ENCODE measurements around the gene PCDHGB2.

Gene PCDHGB2

DNA sequence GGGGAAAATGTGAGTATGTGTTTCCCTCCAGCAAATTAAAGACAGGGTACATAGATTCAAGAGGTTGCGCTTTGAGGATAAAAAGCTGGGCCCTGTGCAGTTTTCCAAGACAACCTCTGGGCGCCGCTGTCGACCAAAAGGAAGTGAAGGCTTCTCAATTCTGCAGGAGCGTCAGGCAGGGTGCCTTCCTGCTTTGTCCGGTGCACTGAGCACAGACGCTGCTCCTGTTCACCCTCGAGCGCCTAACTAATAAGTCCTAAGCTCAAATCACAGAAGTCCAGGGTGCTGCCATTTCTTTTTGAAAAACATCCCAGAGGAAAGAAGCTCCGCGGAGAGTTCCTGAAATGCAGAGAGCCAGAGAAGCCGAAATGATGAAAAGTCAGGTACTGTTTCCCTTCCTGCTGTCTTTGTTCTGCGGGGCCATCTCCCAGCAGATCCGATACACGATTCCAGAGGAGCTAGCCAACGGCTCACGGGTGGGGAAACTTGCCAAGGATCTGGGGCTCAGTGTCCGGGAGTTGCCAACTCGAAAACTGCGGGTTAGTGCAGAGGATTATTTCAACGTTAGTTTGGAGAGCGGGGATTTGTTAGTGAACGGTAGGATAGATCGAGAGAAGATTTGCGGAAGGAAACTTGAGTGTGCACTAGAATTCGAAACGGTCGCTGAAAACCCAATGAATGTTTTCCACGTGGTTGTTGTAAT, 9.7 kb upstream of the PCDHGB2 start, which contains the start of gene PCDHGB1:
PCDHGB1 (plus strand) TSS at position 183 of the 703 bp plus-strand sequence; CDS start at position 345, 162 bp downstream.
- TF ChIP-seq, protein P1, sequence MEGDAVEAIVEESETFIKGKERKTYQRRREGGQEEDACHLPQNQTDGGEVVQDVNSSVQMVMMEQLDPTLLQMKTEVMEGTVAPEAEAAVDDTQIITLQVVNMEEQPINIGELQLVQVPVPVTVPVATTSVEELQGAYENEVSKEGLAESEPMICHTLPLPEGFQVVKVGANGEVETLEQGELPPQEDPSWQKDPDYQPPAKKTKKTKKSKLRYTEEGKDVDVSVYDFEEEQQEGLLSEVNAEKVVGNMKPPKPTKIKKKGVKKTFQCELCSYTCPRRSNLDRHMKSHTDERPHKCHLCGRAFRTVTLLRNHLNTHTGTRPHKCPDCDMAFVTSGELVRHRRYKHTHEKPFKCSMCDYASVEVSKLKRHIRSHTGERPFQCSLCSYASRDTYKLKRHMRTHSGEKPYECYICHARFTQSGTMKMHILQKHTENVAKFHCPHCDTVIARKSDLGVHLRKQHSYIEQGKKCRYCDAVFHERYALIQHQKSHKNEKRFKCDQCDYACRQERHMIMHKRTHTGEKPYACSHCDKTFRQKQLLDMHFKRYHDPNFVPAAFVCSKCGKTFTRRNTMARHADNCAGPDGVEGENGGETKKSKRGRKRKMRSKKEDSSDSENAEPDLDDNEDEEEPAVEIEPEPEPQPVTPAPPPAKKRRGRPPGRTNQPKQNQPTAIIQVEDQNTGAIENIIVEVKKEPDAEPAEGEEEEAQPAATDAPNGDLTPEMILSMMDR (conservative IDR thresholded peaks at IDR 0.05; ENCODE audit: low read length) = peak; percentile 65
- no peak for TF ChIP-seq EZH2phosphoT487 (IDR thresholded peaks at IDR 0.05; ENCODE audit: borderline replicate concordance)
- Histone ChIP-seq H3K9me2 (replicated peaks; ENCODE audit: low read depth, low read length) (no peaks in the 10 kb centered on the region), H3K79me2 (ENCODE audit: insufficient read depth, low read length) (no peaks in the 10 kb centered on the region), H3K27me3 (ENCODE audit: insufficient read depth, low read length, poor library complexity, severe bottlenecking) (no peaks in the 10 kb centered on the region), H3K4me2 (ENCODE audit: low read depth, low read length, poor library complexity, severe bottlenecking) (no peak within 1 kb of the TSS), H3K9ac (ENCODE audit: low read depth, low read length, poor library complexity, severe bottlenecking) (no peak within 1 kb of the TSS), H3K4me3 (ENCODE audit: low read length, poor library complexity, severe bottlenecking) (peak within 1 kb of the TSS; percentile 44), H4K20me1 (ENCODE audit: insufficient read depth, low read length, poor library complexity, severe bottlenecking) (no peaks in the 10 kb centered on the region), H3F3A (ENCODE audit: low read depth) (no peaks in the 10 kb centered on the region), H3K9me3 (ENCODE audit: insufficient read depth, low read depth, low read length) (no peaks in the 10 kb centered on the region), H3K36me3 (ENCODE audit: insufficient read depth, low read length) (no peaks in the 10 kb centered on the region), H3K4me1 (ENCODE audit: insufficient read depth, low read length, poor library complexity, severe bottlenecking) (no peaks in the 10 kb centered on the region), H2AFZ (ENCODE audit: low read length) (peak within 1 kb of the TSS; percentile 59)

DNA sequence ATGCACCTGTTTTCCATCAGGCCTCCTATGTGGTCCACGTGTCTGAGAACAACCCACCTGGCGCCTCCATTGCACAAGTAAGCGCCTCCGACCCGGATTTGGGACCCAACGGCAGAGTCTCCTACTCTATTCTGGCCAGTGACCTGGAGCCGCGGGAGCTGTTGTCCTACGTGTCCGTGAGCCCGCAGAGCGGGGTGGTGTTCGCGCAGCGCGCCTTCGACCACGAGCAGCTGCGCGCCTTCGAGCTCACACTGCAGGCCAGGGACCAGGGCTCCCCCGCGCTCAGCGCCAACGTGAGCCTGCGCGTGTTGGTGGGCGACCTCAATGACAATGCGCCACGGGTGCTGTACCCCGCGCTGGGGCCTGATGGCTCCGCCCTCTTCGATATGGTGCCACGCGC, 8.2 kb upstream of the PCDHGB2 start:
- Histone ChIP-seq H4K20me1 (ENCODE audit: insufficient read depth, low read length, poor library complexity, severe bottlenecking) (no peaks in the 10 kb centered on the region), H3K27me3 (ENCODE audit: insufficient read depth, low read length, poor library complexity, severe bottlenecking) (no peaks in the 10 kb centered on the region), H3K9me3 (ENCODE audit: insufficient read depth, low read depth, low read length) (no peaks in the 10 kb centered on the region), H2AFZ (ENCODE audit: low read length) (no peak overlapping the region), H3K4me1 (ENCODE audit: insufficient read depth, low read length, poor library complexity, severe bottlenecking) (no peaks in the 10 kb centered on the region), H3K9ac (ENCODE audit: low read depth, low read length, poor library complexity, severe bottlenecking) (no peak overlapping the region), H3K36me3 (ENCODE audit: insufficient read depth, low read length) (no peaks in the 10 kb centered on the region), H3F3A (ENCODE audit: low read depth) (no peaks in the 10 kb centered on the region), H3K9me2 (replicated peaks; ENCODE audit: low read depth, low read length) (no peaks in the 10 kb centered on the region), H3K4me3 (ENCODE audit: low read length, poor library complexity, severe bottlenecking) (no peak overlapping the region), H3K79me2 (ENCODE audit: insufficient read depth, low read length) (no peaks in the 10 kb centered on the region), H3K4me2 (ENCODE audit: low read depth, low read length, poor library complexity, severe bottlenecking) (no peak overlapping the region)
- no peak for TF ChIP-seq EZH2phosphoT487 (IDR thresholded peaks at IDR 0.05; ENCODE audit: borderline replicate concordance)
- TF ChIP-seq, protein P1 (conservative IDR thresholded peaks at IDR 0.05; ENCODE audit: low read length) = no peak

DNA sequence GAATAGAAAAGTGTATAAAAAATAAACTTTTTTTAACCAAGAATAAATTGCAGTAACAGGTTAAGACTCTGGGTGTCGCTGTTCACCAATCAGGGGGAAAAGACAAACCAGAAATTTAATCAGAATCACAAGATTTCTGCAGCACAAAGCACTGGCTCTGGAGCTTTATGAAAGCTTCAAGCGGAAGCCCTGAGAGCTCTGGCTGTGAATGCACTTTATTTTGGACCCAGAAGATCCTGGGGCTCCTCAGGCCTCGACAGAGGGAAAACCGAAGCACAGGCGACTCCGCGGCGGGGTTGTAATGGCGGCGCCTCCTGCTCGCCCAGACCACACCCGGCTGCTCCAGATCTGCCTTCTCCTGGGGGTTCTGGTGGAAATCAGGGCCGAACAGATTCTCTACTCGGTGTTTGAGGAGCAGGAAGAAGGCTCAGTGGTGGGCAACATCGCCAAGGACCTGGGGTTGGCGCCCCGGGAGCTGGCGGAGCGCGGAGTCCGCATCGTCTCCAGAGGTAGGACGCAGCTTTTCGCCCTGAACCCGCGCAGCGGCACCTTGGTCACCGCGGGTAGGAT, 4.8 kb upstream of the PCDHGB2 start, which contains the start of gene PCDHGA4:
PCDHGA4 (plus strand) TSS at position 122 of the 570 bp plus-strand sequence; CDS start at position 209, 87 bp downstream.
- Histone ChIP-seq H3K4me2 (ENCODE audit: low read depth, low read length, poor library complexity, severe bottlenecking) (no peak within 1 kb of the TSS), H3K79me2 (ENCODE audit: insufficient read depth, low read length) (no peaks in the 10 kb centered on the region), H3F3A (ENCODE audit: low read depth) (no peaks in the 10 kb centered on the region), H3K27me3 (ENCODE audit: insufficient read depth, low read length, poor library complexity, severe bottlenecking) (no peaks in the 10 kb centered on the region), H3K4me1 (ENCODE audit: insufficient read depth, low read length, poor library complexity, severe bottlenecking) (no peaks in the 10 kb centered on the region), H3K36me3 (ENCODE audit: insufficient read depth, low read length) (no peaks in the 10 kb centered on the region), H3K4me3 (ENCODE audit: low read length, poor library complexity, severe bottlenecking) (no peak within 1 kb of the TSS), H4K20me1 (ENCODE audit: insufficient read depth, low read length, poor library complexity, severe bottlenecking) (no peaks in the 10 kb centered on the region), H2AFZ (ENCODE audit: low read length) (peak within 1 kb of the TSS; percentile 48; the same call in 1 of the 2 replicates), H3K9ac (ENCODE audit: low read depth, low read length, poor library complexity, severe bottlenecking) (no peak within 1 kb of the TSS), H3K9me3 (ENCODE audit: insufficient read depth, low read depth, low read length) (no peaks in the 10 kb centered on the region), H3K9me2 (replicated peaks; ENCODE audit: low read depth, low read length) (no peaks in the 10 kb centered on the region)
- TF ChIP-seq EZH2phosphoT487 (IDR thresholded peaks at IDR 0.05; ENCODE audit: borderline replicate concordance) = no peak
- TF ChIP-seq, protein P1 (conservative IDR thresholded peaks at IDR 0.05; ENCODE audit: low read length) = peak; percentile 80

All from Loucy (cell line).